ENCODE measurements around the gene ANKRD1. TPM values are rescaled to one million over a fixed set of nuclear protein-coding genes. Genes with fewer than 3 reads are reported as not detected.

The ANKRD1 gene
- total and polyA plus RNA-seq, 2 of the 8 experiments (the other 6 are each of a cell fraction or from before 2014, with no cell fraction given), result 0.03 TPM; not detected in 1

DNA sequence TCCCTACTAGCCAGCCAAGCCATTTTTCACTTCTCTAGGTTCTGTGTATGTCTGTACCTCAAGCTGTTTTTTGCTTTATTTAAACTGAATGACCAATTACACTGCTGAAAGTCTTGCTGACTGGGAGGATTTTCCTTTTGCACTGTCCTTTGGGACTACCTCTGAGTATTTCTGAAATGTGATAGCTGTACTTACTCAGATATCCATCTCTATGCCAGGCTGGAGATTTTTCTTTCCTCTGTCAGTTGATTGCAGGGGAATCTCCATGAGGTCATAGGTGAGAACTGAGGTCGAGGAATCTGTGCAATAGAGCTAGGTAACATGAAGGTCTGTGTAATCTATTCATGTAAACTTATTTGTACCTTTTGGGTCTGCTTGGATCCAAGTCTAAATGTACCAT, 38.9 kb upstream of the ANKRD1 start:
- Histone ChIP-seq H3K9me3 (ENCODE audit: insufficient read depth in 2 of 2, low read depth in 1 of 2, low read length in 1 of 2) (no peaks in the 10 kb centered on the region), H3K4me3 (ENCODE audit: extremely low read depth in 1 of 4, insufficient read depth in 2 of 4, low read depth in 3 of 4, low read length in 4 of 4) (no peak overlapping the region), H4K20me1 (replicated peaks in 1 of 2; ENCODE audit: control insufficient read depth in 1 of 2, insufficient read depth in 2 of 2, low read length in 2 of 2) (no peaks in the 10 kb centered on the region), H3K23me2 (ENCODE audit: low read depth, low read length) (no peaks in the 10 kb centered on the region), H3K36me3 (ENCODE audit: control insufficient read depth in 2 of 4, insufficient read depth in 4 of 4, low read length in 3 of 4) (no peaks in the 10 kb centered on the region), H4K5ac (ENCODE audit: insufficient read length, low read depth, low read length) (no peak overlapping the region), H3K4me1 (replicated peaks in 1 of 4; ENCODE audit: control insufficient read depth in 3 of 4, insufficient read depth in 4 of 4, low read length in 3 of 4) (no peaks in the 10 kb centered on the region), H3K18ac (ENCODE audit: extremely low read depth, low read length) (no peak overlapping the region), H4K8ac (ENCODE audit: extremely low read depth, insufficient read depth, low read length) (no peak overlapping the region), H3K79me1 (ENCODE audit: low read depth, low read length) (no peaks in the 10 kb centered on the region), H2AK5ac (ENCODE audit: low read depth, low read length) (no peak overlapping the region), H3K56ac (replicated peaks; ENCODE audit: insufficient read length, low read depth, low read length) (no peak overlapping the region), H2BK12ac (ENCODE audit: low read depth, low read length) (no peak overlapping the region), H3K27me3 (replicated peaks in 1 of 4; ENCODE audit: control insufficient read depth in 3 of 4, extremely low read depth in 1 of 4, insufficient read depth in 3 of 4, low read length in 3 of 4) (peaks cover 0 to 11% (median 2%) of the 10 kb centered on the region in 4 experiments; a peak in 3 of 7 replicates), H3K4ac (replicated peaks; ENCODE audit: insufficient read length, low read depth, low read length) (no peak overlapping the region), H3K9ac (replicated peaks in 1 of 4; ENCODE audit: extremely low read depth in 1 of 4, low read depth in 3 of 4, low read length in 3 of 4) (no peak overlapping the region), H3K14ac (ENCODE audit: insufficient read length) (no peak overlapping the region), H3K23ac (ENCODE audit: insufficient read length) (no peak overlapping the region), H4K91ac (replicated peaks; ENCODE audit: insufficient read length, low read length) (no peak overlapping the region), H2BK15ac (ENCODE audit: low read length) (no peak overlapping the region), H2BK5ac (ENCODE audit: low read depth, low read length) (no peak overlapping the region), H2BK20ac (ENCODE audit: low read length) (no peak overlapping the region), H2AFZ (ENCODE audit: low read length) (no peak overlapping the region), H3K4me2 (ENCODE audit: insufficient read depth in 1 of 2, low read depth in 2 of 2, low read length in 2 of 2) (no peak overlapping the region), H3K79me2 (ENCODE audit: control insufficient read depth in 1 of 2, insufficient read depth in 2 of 2, low read length in 2 of 2) (no peaks in the 10 kb centered on the region), H2BK120ac (replicated peaks; ENCODE audit: low read depth, low read length) (no peak overlapping the region), H3K27ac (ENCODE audit: low read depth, low read length) (no peak overlapping the region)
- DNase-seq (ENCODE audit: low read depth in 1 of 2, low spot score in 2 of 2), result no peak
- CTCF ChIA-PET (ENCODE audit: partially characterized antibody), result interaction anchor here (0.5 to 2.7 kb wide), 4 partner anchors 10 to 1432 kb away, joined by 3 to 13 read pairs (median 7); no protein-coding TSS in a partner anchor
- POLR2A ChIA-PET (ENCODE audit: partially characterized antibody), result no interaction called here
- 86% methylated on average over 1 of the region's 1 CpG; no CpG with 5 or more reads in 1 of the 2 experiments for WGBS, 2 experiments (ENCODE audit: extremely low coverage in 1 of 2, insufficient coverage in 1 of 2, insufficient read length in 1 of 2, insufficient replicate concordance in 2 of 2, low coverage in 1 of 2, low lambda C conversion rate in 2 of 2, missing lambda C conversion rate in 1 of 2)
- TF ChIP-seq HDAC6 (IDR thresholded peaks at IDR 0.05; ENCODE audit: low read depth, low read length), result no peak
- TF ChIP-seq YY1 (IDR thresholded peaks at IDR 0.05; ENCODE audit: low read depth, low read length), result no peak
- no peak for TF ChIP-seq CHD2 (IDR thresholded peaks at IDR 0.05; ENCODE audit: low read length)
- TF ChIP-seq BCL11A (IDR thresholded peaks at IDR 0.05; ENCODE audit: low read depth in 2 of 2, low read length in 2 of 2), result no peak
- no peak for TF ChIP-seq FOSL1 (IDR thresholded peaks at IDR 0.05; ENCODE audit: insufficient read depth, low read depth, low read length)
- no peak for TF ChIP-seq BRCA1 (IDR thresholded peaks at IDR 0.05; ENCODE audit: low read depth, low read length)
- FAIRE-seq, result no peak
